PC-3 (cell line): ENCODE results near the gene HRC. TPM values are rescaled to one million over a fixed set of nuclear protein-coding genes. Genes with fewer than 3 reads are reported as not detected.

Experiments
- ATAC-seq: fragments of 200-7000 bp; cut with Tn5 transposase; 2 replicates; pipeline ENCODE4 v1.9.1; 2020; ENCODE audit warnings: mild to moderate bottlenecking, moderate library complexity
- BruUV-seq: library from RNA; stranded (reverse); fragments of 400-500 nt; replicated peaks from 2 replicates; lab custom pipeline; 2021; lab: Mats Ljungman, UMichigan
- CTCF ChIA-PET: fragments of 300-600 bp; sonication (Branson Sonifier 250); formaldehyde crosslinking; loops from one replicate; lab custom pipeline; 2022; ENCODE audit warnings: antibody characterized with exemption; lab: Charles Lee
- POLR2A ChIA-PET: fragments of 300-600 bp; sonication (Branson Sonifier 250); formaldehyde crosslinking; loops from one replicate; lab custom pipeline; 2022; ENCODE audit warnings: antibody characterized with exemption; ENCODE audit not compliant: unreplicated experiment; lab: Charles Lee
- DNase-seq: peaks from one replicate; pipeline ENCODE4 v3.0.0-alpha.2; 2015
- H2AFZ ChIP-seq: fragments of 300-600 bp; sonication (generic); 2 replicates; pipeline ENCODE4 v1.6.0; 2016; ENCODE audit warnings: antibody characterized with exemption, low read length
- H3F3A ChIP-seq: fragments of 300-600 bp; sonication (generic); one replicate; pipeline ENCODE4 v1.6.0; 2017; ENCODE audit warnings: antibody characterized with exemption, low read length, control low read depth, mild to moderate bottlenecking; ENCODE audit not compliant: unreplicated experiment
- H3K27ac ChIP-seq: fragments of 300-600 bp; sonication (generic); 2 replicates; pipeline ENCODE4 v1.5.1; 2016; ENCODE audit warnings: mild to moderate bottlenecking, low read length
- H3K27me3 ChIP-seq: fragments of 300-600 bp; sonication (generic); 2 replicates; pipeline ENCODE4 v1.6.1; 2016; ENCODE audit warnings: low read length, mixed read lengths
- H3K36me3 ChIP-seq: fragments of 300-600 bp; sonication (generic); 2 replicates; pipeline ENCODE4 v1.6.1; 2016; ENCODE audit warnings: low read depth, mixed run types, low read length, mixed read lengths
- H3K4me1 ChIP-seq: fragments of 300-600 bp; sonication (generic); 2 replicates; pipeline ENCODE4 v1.5.1; 2016; ENCODE audit warnings: low read length; ENCODE audit not compliant: insufficient read depth
- H3K4me2 ChIP-seq: fragments of 300-600 bp; sonication (generic); 2 replicates; pipeline ENCODE4 v1.6.0; 2016; ENCODE audit warnings: low read length
- H3K4me3 ChIP-seq: fragments of 300-600 bp; sonication (generic); 2 replicates; pipeline ENCODE4 v1.5.1; 2016; ENCODE audit warnings: mild to moderate bottlenecking, low read length, mixed read lengths
- H3K79me2 ChIP-seq: fragments of 300-600 bp; sonication (generic); 2 replicates; pipeline ENCODE4 v1.6.1; 2017; ENCODE audit warnings: low read length, mixed read lengths
- H3K9ac ChIP-seq: fragments of 300-600 bp; sonication (generic); 2 replicates; pipeline ENCODE4 v1.6.0; 2016; ENCODE audit warnings: mild to moderate bottlenecking, low read length
- H3K9me2 ChIP-seq: fragments of 300-600 bp; sonication (generic); replicated peaks from 2 replicates; pipeline ENCODE4 v1.6.1; 2016; ENCODE audit warnings: mixed run types, low read length, mixed read lengths
- H3K9me3 ChIP-seq: fragments of 300-600 bp; sonication (generic); 2 replicates; pipeline ENCODE4 v1.6.1; 2016; ENCODE audit warnings: low read length, mixed read lengths
- H4K20me1 ChIP-seq: fragments of 300-600 bp; sonication (generic); 2 replicates; pipeline ENCODE4 v1.6.1; 2016; ENCODE audit warnings: low read length, mixed read lengths
- EZH2 ChIP-seq: fragments of 300-600 bp; sonication (generic); IDR thresholded peaks from one replicate; pipeline ENCODE4 v1.6.1; 2017; ENCODE audit warnings: antibody characterized with exemption, mild to moderate bottlenecking, low read length; ENCODE audit not compliant: unreplicated experiment
- EZH2phosphoT487 ChIP-seq: fragments of 300-600 bp; sonication (generic); IDR thresholded peaks from 2 replicates; pipeline ENCODE4 v1.6.1; 2018; ENCODE audit warnings: mild to moderate bottlenecking, antibody characterized with exemption, low read length, borderline replicate concordance
- intact Hi-C: fragments of 100-400 bp; cut with micrococcal nuclease; formaldehyde crosslinking; loops from 2 replicates; pipeline ENCODE4 v1.9.0; 2023
- total RNA-seq: library from RNA; depleted of rRNA; stranded (reverse); fragments of >200 nt; gene quantifications from 2 replicates; pipeline ENCODE4 v1.2.3, GENCODE V29; 2014
- TF ChIP-seq, protein P1 (sequence below): fragments of 300-600 bp; sonication (generic); conservative IDR thresholded peaks from 2 replicates; pipeline ENCODE4 v1.5.1; 2017; ENCODE audit warnings: antibody characterized with exemption, low read depth, mild to moderate bottlenecking, low read length

Gene HRC
- total RNA-seq, 1 experiment from 2014 or later: not detected

DNA sequence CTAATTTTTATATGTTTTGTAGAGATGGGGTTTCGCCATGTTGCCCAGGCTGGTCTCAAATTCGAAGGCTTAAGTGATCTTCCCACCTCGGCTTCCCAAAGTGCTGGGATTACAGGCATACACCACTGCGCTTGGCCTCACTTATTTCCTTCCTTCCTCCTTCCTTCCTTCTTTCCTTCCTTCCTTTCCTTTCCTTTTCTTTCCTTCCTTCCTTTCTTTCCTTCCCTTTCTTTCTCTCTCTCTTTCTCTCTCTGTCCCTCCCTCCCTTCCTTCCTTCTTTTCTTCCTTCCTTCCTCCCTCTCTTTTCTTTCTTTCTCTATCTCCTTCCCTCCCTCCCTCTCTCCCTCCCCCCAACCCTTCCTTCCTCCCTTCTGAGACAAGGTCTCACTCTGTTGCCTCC, 39.2 kb upstream of the HRC start:
- no peaks in the 10 kb centered on the region for H3F3A ChIP-seq
- ATAC-seq (no peak), DNase-seq (no peak)
- H3K9ac ChIP-seq: no peak overlapping the region
- no peaks in the 10 kb centered on the region for H3K27me3 ChIP-seq
- TF ChIP-seq EZH2: no peak
- TF ChIP-seq, protein P1, sequence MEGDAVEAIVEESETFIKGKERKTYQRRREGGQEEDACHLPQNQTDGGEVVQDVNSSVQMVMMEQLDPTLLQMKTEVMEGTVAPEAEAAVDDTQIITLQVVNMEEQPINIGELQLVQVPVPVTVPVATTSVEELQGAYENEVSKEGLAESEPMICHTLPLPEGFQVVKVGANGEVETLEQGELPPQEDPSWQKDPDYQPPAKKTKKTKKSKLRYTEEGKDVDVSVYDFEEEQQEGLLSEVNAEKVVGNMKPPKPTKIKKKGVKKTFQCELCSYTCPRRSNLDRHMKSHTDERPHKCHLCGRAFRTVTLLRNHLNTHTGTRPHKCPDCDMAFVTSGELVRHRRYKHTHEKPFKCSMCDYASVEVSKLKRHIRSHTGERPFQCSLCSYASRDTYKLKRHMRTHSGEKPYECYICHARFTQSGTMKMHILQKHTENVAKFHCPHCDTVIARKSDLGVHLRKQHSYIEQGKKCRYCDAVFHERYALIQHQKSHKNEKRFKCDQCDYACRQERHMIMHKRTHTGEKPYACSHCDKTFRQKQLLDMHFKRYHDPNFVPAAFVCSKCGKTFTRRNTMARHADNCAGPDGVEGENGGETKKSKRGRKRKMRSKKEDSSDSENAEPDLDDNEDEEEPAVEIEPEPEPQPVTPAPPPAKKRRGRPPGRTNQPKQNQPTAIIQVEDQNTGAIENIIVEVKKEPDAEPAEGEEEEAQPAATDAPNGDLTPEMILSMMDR: no peak
- TF ChIP-seq EZH2phosphoT487: no peak
- no peak overlapping the region for H3K27ac ChIP-seq
- intact Hi-C loops: no loop called here
- no peak overlapping the region for H2AFZ ChIP-seq
- peaks cover 15% of the 10 kb centered on the region for H3K36me3 ChIP-seq
- no peak overlapping the region for H3K4me3 ChIP-seq
- H4K20me1 ChIP-seq: no peaks in the 10 kb centered on the region
- H3K4me1 ChIP-seq: peaks cover 6% of the 10 kb centered on the region; the same call in 1 of the 2 replicates
- ChIA-PET POLR2A (no interaction called here), CTCF (interaction anchor here (0.5 kb wide), 1 partner anchor 63 kb away, joined by 3 read pairs; no protein-coding TSS in a partner anchor)
- H3K9me3 ChIP-seq: no peaks in the 10 kb centered on the region
- H3K9me2 ChIP-seq: no peaks in the 10 kb centered on the region
- no peak overlapping the region for H3K4me2 ChIP-seq
- no peaks in the 10 kb centered on the region for H3K79me2 ChIP-seq
- BruUV-seq: no TSS peak

DNA sequence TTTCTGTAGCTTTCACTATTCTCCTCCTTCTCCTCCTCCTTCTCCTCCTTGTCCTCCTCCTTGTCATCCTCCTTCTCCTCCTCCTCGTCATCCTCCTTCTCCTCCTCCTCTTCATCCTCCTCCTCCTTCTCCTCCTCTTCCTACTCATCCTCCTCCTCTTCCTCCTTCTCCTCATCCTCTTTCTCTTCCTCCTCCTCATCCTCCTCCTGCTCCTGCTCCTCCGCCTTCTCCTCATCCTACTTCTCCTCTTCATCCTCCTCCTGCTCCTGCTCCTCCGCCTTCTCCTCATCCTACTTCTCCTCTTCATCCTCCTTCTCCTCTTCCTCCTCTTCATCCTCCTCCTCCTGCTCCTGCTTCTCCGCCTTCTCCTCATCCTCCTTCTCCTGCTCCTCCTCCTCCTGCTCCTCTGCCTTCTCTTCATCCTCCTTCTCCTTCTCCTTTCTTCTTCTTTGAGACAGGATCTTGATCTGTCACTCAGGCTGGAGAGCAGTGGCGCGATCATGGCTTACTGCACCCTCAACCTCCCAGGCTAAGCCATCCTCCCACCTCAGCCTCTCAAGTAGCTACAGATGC, 38.7 kb upstream of the HRC start:
- no TSS peak for BruUV-seq
- intact Hi-C loops: no loop called here
- DNase-seq: no peak

DNA sequence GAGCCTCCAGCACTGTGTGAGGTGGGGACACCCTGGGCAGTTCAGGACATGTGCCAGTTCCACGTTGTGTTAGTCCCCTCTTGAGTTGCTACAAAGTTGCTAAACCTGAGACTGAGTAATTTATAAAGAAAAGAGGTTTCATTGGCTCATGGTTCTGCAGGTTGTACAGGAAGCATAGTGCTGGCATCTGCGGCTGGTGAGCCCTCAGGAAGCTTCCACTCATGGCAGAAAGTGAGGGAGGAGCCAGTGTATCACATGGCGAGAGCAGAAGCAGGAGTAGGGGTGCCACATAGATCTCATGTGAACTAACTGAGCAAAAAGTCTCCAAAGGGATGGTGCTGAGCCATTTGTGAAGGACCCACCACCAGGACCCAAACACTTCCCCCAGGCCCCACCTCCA, 35.6 kb upstream of the HRC start:
- no peak overlapping the region for H3K9ac ChIP-seq
- ChIA-PET CTCF (no interaction called here), POLR2A (no interaction called here)
- intact Hi-C loops: no loop called here
- H3K27me3 ChIP-seq: no peaks in the 10 kb centered on the region
- peaks cover 27% of the 10 kb centered on the region for H3K36me3 ChIP-seq
- H3K9me2 ChIP-seq: no peaks in the 10 kb centered on the region
- no TSS peak for BruUV-seq
- H3K4me3 ChIP-seq: no peak overlapping the region
- no peaks in the 10 kb centered on the region for H3K4me1 ChIP-seq
- H4K20me1 ChIP-seq: no peaks in the 10 kb centered on the region
- no peaks in the 10 kb centered on the region for H3K79me2 ChIP-seq
- ATAC-seq: no peak
- H3F3A ChIP-seq: no peaks in the 10 kb centered on the region
- H3K27ac ChIP-seq: no peak overlapping the region
- no peak overlapping the region for H3K4me2 ChIP-seq
- no peaks in the 10 kb centered on the region for H3K9me3 ChIP-seq
- DNase-seq: no peak
- TF ChIP-seq EZH2: no peak
- TF ChIP-seq, protein P1: no peak
- H2AFZ ChIP-seq: no peak overlapping the region

More for the DNA sequence above, 38.7 kb upstream of the HRC start:
- Histone ChIP-seq H3K9ac (no peak overlapping the region), H3K4me1 (peaks cover 4% of the 10 kb centered on the region; the same call in 1 of the 2 replicates), H3K36me3 (peaks cover 20% of the 10 kb centered on the region), H2AFZ (no peak overlapping the region), H3K9me3 (no peaks in the 10 kb centered on the region), H3K79me2 (no peaks in the 10 kb centered on the region), H3K4me2 (no peak overlapping the region), H3K27ac (no peak overlapping the region), H3K9me2 (no peaks in the 10 kb centered on the region), H4K20me1 (no peaks in the 10 kb centered on the region), H3F3A (no peaks in the 10 kb centered on the region), H3K4me3 (no peak overlapping the region), H3K27me3 (no peaks in the 10 kb centered on the region)
- ATAC-seq: no peak
- TF ChIP-seq EZH2: no peak
- no peak for TF ChIP-seq EZH2phosphoT487
- TF ChIP-seq, protein P1: no peak
- POLR2A ChIA-PET: no interaction called here
- CTCF ChIA-PET: no interaction called here
